Endothelial cell of umbilical vein (primary cell): ENCODE measurements around the gene ABTB2. TPM values are rescaled to one million over a fixed set of nuclear protein-coding genes. Genes with fewer than 3 reads are reported as not detected.
A peak's percentile ranks its signal among the peaks of the same experiment; 100 is the strongest.

ENCODE experiments used
- BruUV-seq: library from RNA; stranded (reverse); fragments of 400-500 nt; replicated peaks from 2 replicates; lab custom pipeline; 2021; lab: Mats Ljungman, UMichigan
- CTCF ChIA-PET: fragments of 300-600, 350-600 bp; sonication (Branson Sonifier 250); formaldehyde crosslinking; loops from one replicate; lab custom pipeline; 2021; ENCODE audit warnings: antibody characterized with exemption, inconsistent platforms; lab: Charles Lee
- POLR2A ChIA-PET: fragments of 300-600, 350-600 bp; sonication (Branson Sonifier 250); formaldehyde crosslinking; loops from one replicate; lab custom pipeline; 2021; ENCODE audit warnings: antibody characterized with exemption, inconsistent platforms; lab: Charles Lee
- DNase-seq: peaks from one replicate; pipeline ENCODE4 v3.0.0-alpha.2; 2011; ENCODE audit warnings: low read depth, low spot score
- FAIRE-seq: peaks from 2 replicates; lab custom pipeline; 2011; peaks lifted over from hg19 to GRCh38; lab: Jason Lieb, UNC
- H2AFZ ChIP-seq: 2 replicates; pipeline ENCODE4 v1.6.0; 2012; ENCODE audit warnings: low read depth, low read length, control low read depth, inconsistent platforms
- H3K27ac ChIP-seq: 2 replicates; pipeline ENCODE4 v1.5.1; 2011; ENCODE audit warnings: low read depth, mild to moderate bottlenecking, control low read depth, low read length, moderate library complexity; ENCODE audit not compliant: insufficient read depth
- H3K27me3 ChIP-seq, 2 experiments: 2 replicates each; pipeline versions ENCODE4 v1.6.0 to v1.6.1; 2011; ENCODE audit warnings: low read length in 2 of 2, mixed read lengths in 1 of 2; ENCODE audit not compliant: control insufficient read depth in 2 of 2, insufficient read depth in 2 of 2
- H3K36me3 ChIP-seq, 2 experiments: 2 replicates in 1 of 2; 3 replicates in 1 of 2; pipeline ENCODE4 v1.5.1; 2011; ENCODE audit warnings: low read length in 2 of 2, mild to moderate bottlenecking in 1 of 2, moderate library complexity in 1 of 2; ENCODE audit not compliant: control insufficient read depth in 2 of 2, insufficient read depth in 2 of 2; ENCODE audit errors: extremely low read depth in 1 of 2
- H3K4me1 ChIP-seq: 3 replicates; pipeline ENCODE4 v1.5.1; 2011; ENCODE audit warnings: mild to moderate bottlenecking, low read length; ENCODE audit not compliant: control insufficient read depth, insufficient read depth; ENCODE audit errors: extremely low read depth
- H3K4me2 ChIP-seq: 2 replicates; pipeline ENCODE4 v1.6.1; 2011; ENCODE audit warnings: low read length, control low read depth, mixed read lengths; ENCODE audit not compliant: insufficient read depth
- H3K4me3 ChIP-seq, 3 experiments: fragments of 200-600 bp in 1 of 3; sonication (generic), shearing (Covaris generic) in 1 of 3; replicated peaks in 1 of 3; 2 replicates each; pipeline ENCODE4 v1.5.1; 2011 to 2016; ENCODE audit warnings: control low read depth in 3 of 3, low read length in 3 of 3, mild to moderate bottlenecking in 2 of 3, inconsistent platforms in 1 of 3, low read depth in 1 of 3, moderate library complexity in 1 of 3; ENCODE audit not compliant: insufficient read depth in 1 of 3
- H3K79me2 ChIP-seq: 2 replicates; pipeline ENCODE4 v1.6.0; 2012; ENCODE audit warnings: low read length, inconsistent platforms; ENCODE audit not compliant: control insufficient read depth, insufficient read depth
- H3K9ac ChIP-seq: replicated peaks from 2 replicates; pipeline ENCODE3; 2011; ENCODE audit warnings: low read length, control low read depth; ENCODE audit not compliant: insufficient read depth; ENCODE audit errors: extremely low read depth
- H3K9me1 ChIP-seq: replicated peaks from 3 replicates; pipeline ENCODE4 v1.6.0; 2011; ENCODE audit warnings: mild to moderate bottlenecking, low read length; ENCODE audit not compliant: control insufficient read depth, insufficient read depth; ENCODE audit errors: extremely low read depth
- H3K9me3 ChIP-seq: replicated peaks from 2 replicates; pipeline ENCODE4 v1.5.1; 2012; ENCODE audit warnings: low read length, inconsistent platforms; ENCODE audit not compliant: control insufficient read depth, insufficient read depth
- H4K20me1 ChIP-seq: replicated peaks from 2 replicates; pipeline ENCODE3; 2011; ENCODE audit warnings: mild to moderate bottlenecking, low read length; ENCODE audit not compliant: control insufficient read depth, insufficient read depth; ENCODE audit errors: extremely low read depth
- CTCF ChIP-seq, 2 donors: IDR thresholded peaks; 1 replicate in 1 of 2; 2 replicates in 1 of 2; pipeline ENCODE4 v1.5.1; 2011; ENCODE audit warnings: low read length in 2 of 2, mild to moderate bottlenecking in 2 of 2, moderate library complexity in 2 of 2, control low read depth in 1 of 2, inconsistent platforms in 1 of 2, low read depth in 1 of 2; ENCODE audit not compliant: insufficient read depth in 1 of 2; ENCODE audit errors: extremely low read depth in 1 of 2
- EZH2 ChIP-seq: IDR thresholded peaks from 2 replicates; pipeline ENCODE4 v1.6.1; 2012; ENCODE audit warnings: borderline replicate concordance, low read depth, mild to moderate bottlenecking, moderate library complexity, low read length, inconsistent platforms; ENCODE audit not compliant: severe bottlenecking
- FOS ChIP-seq: IDR thresholded peaks from 2 replicates; pipeline ENCODE4 v1.6.1; 2011; ENCODE audit warnings: mild to moderate bottlenecking, low read length, moderate library complexity, borderline replicate concordance; ENCODE audit not compliant: insufficient read depth
- GATA2 ChIP-seq: IDR thresholded peaks from 2 replicates; pipeline ENCODE4 v1.7.0; 2011; ENCODE audit warnings: low read depth, mild to moderate bottlenecking, moderate library complexity, mixed read lengths, low read length; ENCODE audit not compliant: insufficient read length, insufficient read depth
- JUN ChIP-seq: IDR thresholded peaks from 2 replicates; pipeline ENCODE4 v1.6.1; 2011; ENCODE audit warnings: borderline replicate concordance, low read depth; ENCODE audit not compliant: insufficient read length, insufficient read depth
- MAX ChIP-seq: IDR thresholded peaks from 2 replicates; pipeline ENCODE4 v1.6.1; 2011; ENCODE audit not compliant: insufficient read depth, insufficient read length
- MYC ChIP-seq: IDR thresholded peaks from one replicate; pipeline ENCODE4 v1.6.1; 2011; ENCODE audit warnings: mild to moderate bottlenecking, low read depth, low read length
- POLR2A ChIP-seq: IDR thresholded peaks from 2 replicates; pipeline ENCODE4 v1.6.1; 2012; ENCODE audit warnings: low read depth, mild to moderate bottlenecking, control low read depth, low read length
- POLR2AphosphoS5 ChIP-seq: IDR thresholded peaks from 2 replicates; pipeline ENCODE4 v1.6.1; 2012; ENCODE audit warnings: low read depth, mild to moderate bottlenecking, control low read depth, low read length, moderate library complexity; ENCODE audit not compliant: insufficient read depth
- dilution Hi-C: fragments of 300-500 bp; cut with MboI; formaldehyde crosslinking; loops from one replicate; pipeline ENCODE4 v1.15.0; 2019; ENCODE audit warnings: low sequenced_read_pairs; ENCODE audit not compliant: extremely low pct_ligation_motif_present
- intact Hi-C: fragments of 100-400 bp; cut with micrococcal nuclease; formaldehyde crosslinking; loops from one replicate; pipeline ENCODE4 v1.10.0; 2022
- polyA plus RNA-seq, 4 experiments: library from polyadenylated mRNA; depleted of rRNA in 3 of 4; stranded (reverse) in 3 of 4; unstranded in 1 of 4; fragments of >200 nt; gene quantifications; 2 replicates each; pipeline versions ENCODE4 v1.2.1 to v1.2.3, GENCODE V29; 2011 to 2012; ENCODE audit warnings: missing spikeins in 1 of 4
- total RNA-seq: library from RNA; stranded (reverse); gene quantifications from 2 replicates; pipeline ENCODE4 v1.2.3, GENCODE V29; 2021

Gene ABTB2
- total and polyA plus RNA-seq, 2 donors (not counting 3 experiments of a cell fraction or from before 2014, with no cell fraction given), result 0.11 to 0.14 TPM

- ChIA-PET POLR2A (no interaction called here), CTCF (interaction anchor here (1.4 to 5.1 kb wide), 2 partner anchors 183 to 229 kb away, joined by 3 to 97 read pairs; no protein-coding TSS in a partner anchor)
- no peak overlapping the region for H3K9ac ChIP-seq
- H4K20me1 ChIP-seq, result no peaks in the 10 kb centered on the region
- TF ChIP-seq MYC (no peak), POLR2A (no peak), EZH2 (no peak), FOS (no peak), GATA2 (no peak), MAX (no peak), CTCF (IDR thresholded peaks at IDR 0.05; ENCODE audit: extremely low read depth in 1 of 2, insufficient read depth in 1 of 2, low read depth in 1 of 2, low read length in 2 of 2) (no peak), JUN (no peak), POLR2AphosphoS5 (no peak)
- H2AFZ ChIP-seq, result no peak overlapping the region
- no peaks in the 10 kb centered on the region for H3K9me1 ChIP-seq
- FAIRE-seq, result no peak
- DNase-seq, result peak; percentile 8
- H3K27ac ChIP-seq, result no peak overlapping the region
- H3K27me3 ChIP-seq, result peaks cover 23 to 39% of the 10 kb centered on the region in 2 experiments
- no peak overlapping the region for H3K4me2 ChIP-seq
- H3K4me3 ChIP-seq, result no peak overlapping the region
- BruUV-seq, result no TSS peak
- dilution Hi-C loops, result no loop called here
- intact Hi-C loops, result loop anchor here (5.0 kb wide), 1 partner anchor 304 kb away; the partner anchor contains the start of gene CAPRIN1
- H3K36me3 ChIP-seq, result no peaks in the 10 kb centered on the region
- H3K9me3 ChIP-seq, result no peaks in the 10 kb centered on the region
- H3K4me1 ChIP-seq, result peaks cover 14% of the 10 kb centered on the region
- no peaks in the 10 kb centered on the region for H3K79me2 ChIP-seq
These were observed 1.3 kb downstream of the ABTB2 start for GRCh38 chr11:34356576-34356912.
